ENCODE data around the gene MYO1G. TPM values are rescaled to one million over a fixed set of nuclear protein-coding genes. Genes with fewer than 3 reads are reported as not detected.

Gene MYO1G
- total RNA-seq, 4 donors from 2014 or later = 1.3 to 5.0 (median 2.6) TPM

GRCh38 chr7:44949303-44949702 is 29.5 kb downstream of the MYO1G start:
- H3K4me3 ChIP-seq = no peak overlapping the region
- intact Hi-C loops (cut with DNase I) = no loop called here
- DNase-seq = no peak
- H3K36me3 ChIP-seq = no peaks in the 10 kb centered on the region
- H3K9me3 ChIP-seq = no peaks in the 10 kb centered on the region
- H3K27me3 ChIP-seq = peaks cover 0 to 18% (median 0%) of the 10 kb centered on the region in 4 donors
- H3K4me1 ChIP-seq = no peaks in the 10 kb centered on the region
- no peak overlapping the region for H3K27ac ChIP-seq
- TF ChIP-seq CTCF (IDR thresholded peaks at IDR 0.05) (no peak), POLR2A (IDR thresholded peaks at IDR 0.05) (no peak)
- WGBS, 2 donors = 59 to 63% methylated on average over 2 of the region's 2 CpGs

GRCh38 chr7:44945479-44945878 is 33.3 kb downstream of the MYO1G start:
- intact Hi-C loops (cut with DNase I) = no loop called here
- H3K27ac ChIP-seq = no peak overlapping the region
- DNase-seq = no peak

GRCh38 chr7:44944821-44945220 is 34.0 kb downstream of the MYO1G start:
- H3K4me3 ChIP-seq = no peak overlapping the region
- H3K4me1 ChIP-seq = no peaks in the 10 kb centered on the region
- no peaks in the 10 kb centered on the region for H3K9me3 ChIP-seq
- 80 to 81% methylated on average over 7 of the region's 7 CpGs for WGBS, 2 donors
- H3K36me3 ChIP-seq = no peaks in the 10 kb centered on the region
- no peak for DNase-seq
- H3K27me3 ChIP-seq = no peaks in the 10 kb centered on the region
- intact Hi-C loops (cut with DNase I) = no loop called here
- no peak for TF ChIP-seq CTCF (IDR thresholded peaks at IDR 0.05)
- TF ChIP-seq POLR2A (IDR thresholded peaks at IDR 0.05) = no peak
- no peak overlapping the region for H3K27ac ChIP-seq

More at GRCh38 chr7:44945479-44945878, 33.3 kb downstream of the MYO1G start:
- Histone ChIP-seq H3K4me1 (no peaks in the 10 kb centered on the region), H3K36me3 (no peaks in the 10 kb centered on the region), H3K4me3 (no peak overlapping the region), H3K27me3 (no peaks in the 10 kb centered on the region), H3K9me3 (no peaks in the 10 kb centered on the region)
- TF ChIP-seq CTCF (IDR thresholded peaks at IDR 0.05) (no peak), POLR2A (IDR thresholded peaks at IDR 0.05) (no peak)
- WGBS, 2 donors = 38 to 58% methylated on average over 1 of the region's 1 CpG

GRCh38 chr7:44943631-44944030 is 35.2 kb downstream of the MYO1G start:
- Histone ChIP-seq H3K27me3 (peaks cover 0 to 6% (median 0%) of the 10 kb centered on the region in 4 donors), H3K4me1 (no peaks in the 10 kb centered on the region), H3K27ac (no peak overlapping the region), H3K4me3 (no peak overlapping the region), H3K36me3 (no peaks in the 10 kb centered on the region), H3K9me3 (no peaks in the 10 kb centered on the region)
- no peak for DNase-seq
- intact Hi-C loops (cut with DNase I) = no loop called here
- TF ChIP-seq POLR2A (IDR thresholded peaks at IDR 0.05) = no peak
- no peak for TF ChIP-seq CTCF (IDR thresholded peaks at IDR 0.05)

- H3K27ac ChIP-seq = no peak overlapping the region
- TF ChIP-seq POLR2A (IDR thresholded peaks at IDR 0.05) = no peak
- TF ChIP-seq CTCF (IDR thresholded peaks at IDR 0.05) = no peak
- intact Hi-C loops (cut with DNase I) = no loop called here
- H3K36me3 ChIP-seq = no peaks in the 10 kb centered on the region
- 65 to 83% methylated on average over 3 of the region's 5 CpGs for WGBS, 2 donors
- H3K27me3 ChIP-seq = peaks cover 0 to 21% (median 0%) of the 10 kb centered on the region in 4 donors
- H3K9me3 ChIP-seq = no peaks in the 10 kb centered on the region
- no peaks in the 10 kb centered on the region for H3K4me1 ChIP-seq
- no peak overlapping the region for H3K4me3 ChIP-seq
- no peak for DNase-seq
Observed at GRCh38 chr7:44937426-44937825, 41.4 kb downstream of the MYO1G start.

Measured in esophagus squamous epithelium (tissue), 5 donors.